ENCODE data around the gene SLAIN1. TPM values are rescaled to one million over a fixed set of nuclear protein-coding genes. Genes with fewer than 3 reads are reported as not detected.

The SLAIN1 gene
- total and polyA plus RNA-seq, 2 of the 13 experiments (the other 11 are each of a cell fraction or from before 2014, with no cell fraction given) = 1.2 to 4.5 TPM

DNA sequence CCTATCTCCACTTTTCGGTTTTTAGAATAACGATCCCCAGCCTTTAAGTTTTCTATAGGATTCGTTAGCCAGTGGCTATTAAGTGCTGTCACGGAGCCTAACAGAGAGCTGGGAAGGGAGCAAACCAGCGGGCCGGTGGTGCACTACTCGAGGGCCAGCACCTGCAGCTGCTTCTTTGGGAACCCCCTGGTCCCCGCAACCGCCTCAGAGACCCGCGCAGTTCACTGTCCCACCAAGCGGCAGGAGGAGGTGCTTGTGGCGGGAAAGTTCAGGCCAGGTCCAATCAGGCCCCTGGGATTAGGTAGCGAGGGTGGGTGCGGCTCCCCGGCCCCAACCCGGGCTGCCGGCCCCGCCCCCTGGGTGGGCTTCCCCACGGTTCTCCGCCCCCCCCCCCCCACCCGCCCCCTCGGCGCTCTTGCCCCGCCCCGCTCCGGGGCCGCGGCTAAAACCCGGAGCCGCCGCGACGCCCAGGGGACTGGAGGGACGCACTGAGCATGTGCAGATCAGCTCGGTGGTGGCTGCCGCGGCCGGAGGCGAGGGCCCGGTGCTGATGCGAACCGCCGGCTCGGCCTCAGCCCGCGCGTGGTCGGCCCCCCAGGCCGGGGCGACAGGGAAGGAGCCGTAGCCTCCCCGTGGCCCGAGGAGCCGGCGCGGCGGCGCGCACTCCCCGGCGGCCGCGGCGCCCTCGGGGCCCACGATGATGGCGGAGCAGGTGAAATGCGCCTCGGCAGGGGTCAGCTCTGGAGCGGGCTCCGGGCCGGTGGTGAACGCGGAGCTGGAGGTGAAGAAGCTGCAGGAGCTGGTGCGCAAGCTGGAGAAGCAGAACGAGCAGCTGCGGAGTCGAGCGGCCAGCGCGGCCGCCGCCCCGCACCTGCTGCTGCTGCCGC is at the start of gene SLAIN1 (continued):
- TF ChIP-seq PAF1 (CRISPR knock-in tag; IDR thresholded peaks at IDR 0.05) = no peak
- TF ChIP-seq NFYC (CRISPR knock-in tag; IDR thresholded peaks at IDR 0.05) = 0 out of 2 replicates have a peak, but pooled peaks have one; percentile 31
- TF ChIP-seq KLF6 (CRISPR knock-in tag; IDR thresholded peaks at IDR 0.05) = no peak
- TF ChIP-seq, protein P1, sequence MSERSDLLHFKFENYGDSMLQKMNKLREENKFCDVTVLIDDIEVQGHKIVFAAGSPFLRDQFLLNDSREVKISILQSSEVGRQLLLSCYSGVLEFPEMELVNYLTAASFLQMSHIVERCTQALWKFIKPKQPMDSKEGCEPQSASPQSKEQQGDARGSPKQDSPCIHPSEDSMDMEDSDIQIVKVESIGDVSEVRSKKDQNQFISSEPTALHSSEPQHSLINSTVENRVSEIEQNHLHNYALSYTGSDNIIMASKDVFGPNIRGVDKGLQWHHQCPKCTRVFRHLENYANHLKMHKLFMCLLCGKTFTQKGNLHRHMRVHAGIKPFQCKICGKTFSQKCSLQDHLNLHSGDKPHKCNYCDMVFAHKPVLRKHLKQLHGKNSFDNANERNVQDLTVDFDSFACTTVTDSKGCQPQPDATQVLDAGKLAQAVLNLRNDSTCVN (CRISPR knock-in tag; IDR thresholded peaks at IDR 0.05; ENCODE audit: borderline replicate concordance) = no peak
- no peak for TF ChIP-seq XRCC5 (optimal IDR thresholded peaks at IDR 0.05; ENCODE audit: low read length)
- no peak for TF ChIP-seq MEF2D (CRISPR knock-in tag; IDR thresholded peaks at IDR 0.05)
- peak; percentile 44; the same call in 1 of the 2 replicates for TF ChIP-seq KDM5B (CRISPR knock-in tag; IDR thresholded peaks at IDR 0.05; ENCODE audit: borderline replicate concordance)
- TF ChIP-seq, protein P2, sequence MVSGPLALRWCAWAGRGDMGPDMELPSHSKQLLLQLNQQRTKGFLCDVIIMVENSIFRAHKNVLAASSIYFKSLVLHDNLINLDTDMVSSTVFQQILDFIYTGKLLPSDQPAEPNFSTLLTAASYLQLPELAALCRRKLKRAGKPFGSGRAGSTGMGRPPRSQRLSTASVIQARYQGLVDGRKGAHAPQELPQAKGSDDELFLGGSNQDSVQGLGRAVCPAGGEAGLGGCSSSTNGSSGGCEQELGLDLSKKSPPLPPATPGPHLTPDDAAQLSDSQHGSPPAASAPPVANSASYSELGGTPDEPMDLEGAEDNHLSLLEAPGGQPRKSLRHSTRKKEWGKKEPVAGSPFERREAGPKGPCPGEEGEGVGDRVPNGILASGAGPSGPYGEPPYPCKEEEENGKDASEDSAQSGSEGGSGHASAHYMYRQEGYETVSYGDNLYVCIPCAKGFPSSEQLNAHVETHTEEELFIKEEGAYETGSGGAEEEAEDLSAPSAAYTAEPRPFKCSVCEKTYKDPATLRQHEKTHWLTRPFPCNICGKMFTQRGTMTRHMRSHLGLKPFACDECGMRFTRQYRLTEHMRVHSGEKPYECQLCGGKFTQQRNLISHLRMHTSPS (CRISPR knock-in tag; IDR thresholded peaks at IDR 0.05; ENCODE audit: low read depth) = no peak
- TF ChIP-seq, protein P3, sequence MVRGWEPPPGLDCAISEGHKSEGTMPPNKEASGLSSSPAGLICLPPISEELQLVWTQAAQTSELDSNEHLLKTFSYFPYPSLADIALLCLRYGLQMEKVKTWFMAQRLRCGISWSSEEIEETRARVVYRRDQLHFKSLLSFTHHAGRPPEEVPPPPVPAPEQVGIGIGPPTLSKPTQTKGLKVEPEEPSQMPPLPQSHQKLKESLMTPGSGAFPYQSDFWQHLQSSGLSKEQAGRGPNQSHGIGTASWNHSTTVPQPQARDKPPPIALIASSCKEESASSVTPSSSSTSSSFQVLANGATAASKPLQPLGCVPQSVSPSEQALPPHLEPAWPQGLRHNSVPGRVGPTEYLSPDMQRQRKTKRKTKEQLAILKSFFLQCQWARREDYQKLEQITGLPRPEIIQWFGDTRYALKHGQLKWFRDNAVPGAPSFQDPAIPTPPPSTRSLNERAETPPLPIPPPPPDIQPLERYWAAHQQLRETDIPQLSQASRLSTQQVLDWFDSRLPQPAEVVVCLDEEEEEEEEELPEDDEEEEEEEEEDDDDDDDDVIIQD (CRISPR knock-in tag; IDR thresholded peaks at IDR 0.05; ENCODE audit: low read depth) = no peak
- TF ChIP-seq, protein P4, sequence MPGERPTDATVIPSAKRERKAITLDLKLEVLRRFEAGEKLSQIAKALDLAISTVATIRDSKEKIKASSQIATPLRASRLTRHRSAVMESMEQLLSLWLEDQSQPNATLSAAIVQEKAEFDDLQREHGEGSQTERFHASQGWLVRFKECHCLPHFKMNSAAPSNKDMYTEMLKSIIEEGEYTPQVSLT (CRISPR knock-in tag; IDR thresholded peaks at IDR 0.05; ENCODE audit: borderline replicate concordance, low read depth) = no peak
- TF ChIP-seq ZNF446 (CRISPR knock-in tag; IDR thresholded peaks at IDR 0.05) = no peak
- TF ChIP-seq MED13 (CRISPR knock-in tag; IDR thresholded peaks at IDR 0.05) = no peak
- no peak for TF ChIP-seq MIER3 (CRISPR knock-in tag; IDR thresholded peaks at IDR 0.05; ENCODE audit: borderline replicate concordance)
- TF ChIP-seq RORA (CRISPR knock-in tag; IDR thresholded peaks at IDR 0.05) = no peak
- no peak for TF ChIP-seq NFKB2 (CRISPR knock-in tag; IDR thresholded peaks at IDR 0.05; ENCODE audit: borderline replicate concordance)
- TF ChIP-seq, protein P5, sequence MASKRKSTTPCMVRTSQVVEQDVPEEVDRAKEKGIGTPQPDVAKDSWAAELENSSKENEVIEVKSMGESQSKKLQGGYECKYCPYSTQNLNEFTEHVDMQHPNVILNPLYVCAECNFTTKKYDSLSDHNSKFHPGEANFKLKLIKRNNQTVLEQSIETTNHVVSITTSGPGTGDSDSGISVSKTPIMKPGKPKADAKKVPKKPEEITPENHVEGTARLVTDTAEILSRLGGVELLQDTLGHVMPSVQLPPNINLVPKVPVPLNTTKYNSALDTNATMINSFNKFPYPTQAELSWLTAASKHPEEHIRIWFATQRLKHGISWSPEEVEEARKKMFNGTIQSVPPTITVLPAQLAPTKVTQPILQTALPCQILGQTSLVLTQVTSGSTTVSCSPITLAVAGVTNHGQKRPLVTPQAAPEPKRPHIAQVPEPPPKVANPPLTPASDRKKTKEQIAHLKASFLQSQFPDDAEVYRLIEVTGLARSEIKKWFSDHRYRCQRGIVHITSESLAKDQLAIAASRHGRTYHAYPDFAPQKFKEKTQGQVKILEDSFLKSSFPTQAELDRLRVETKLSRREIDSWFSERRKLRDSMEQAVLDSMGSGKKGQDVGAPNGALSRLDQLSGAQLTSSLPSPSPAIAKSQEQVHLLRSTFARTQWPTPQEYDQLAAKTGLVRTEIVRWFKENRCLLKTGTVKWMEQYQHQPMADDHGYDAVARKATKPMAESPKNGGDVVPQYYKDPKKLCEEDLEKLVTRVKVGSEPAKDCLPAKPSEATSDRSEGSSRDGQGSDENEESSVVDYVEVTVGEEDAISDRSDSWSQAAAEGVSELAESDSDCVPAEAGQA (IDR thresholded peaks at IDR 0.05; ENCODE audit: low read depth) = no peak
- TF ChIP-seq, protein P5 (CRISPR knock-in tag; IDR thresholded peaks at IDR 0.05; ENCODE audit: borderline replicate concordance) = no peak

Data from HepG2 (cell line).